Measurements from ENCODE around the gene C1orf226.

GRCh38 chr1:162412002-162412401 lies 30.5 kb downstream of the C1orf226 start, which contains the start of gene SH2D1B:
- no peak for TF ChIP-seq POLR2A (IDR thresholded peaks at IDR 0.05)
- TF ChIP-seq CTCF (IDR thresholded peaks at IDR 0.05) = no peak
